ENCODE data around the gene IQCH.

Gene IQCH

GRCh38 chr15:67542420-67543347, 288.1 kb downstream of the IQCH start, which contains the start of gene MAP2K5:
TSS of gene MAP2K5 (plus strand) at chr15:67542703. CDS start at chr15:67543336, 633 bp downstream.
- peak; percentile 68 to 71 for ATAC-seq

GRCh38 chr15:67543348-67543718, 288.7 kb downstream of the IQCH start:
- no peak for ATAC-seq

GRCh38 chr15:67544475-67544874, 289.9 kb downstream of the IQCH start:
- no peak for ATAC-seq

GRCh38 chr15:67545864-67546263, 291.3 kb downstream of the IQCH start:
- no peak for ATAC-seq

GRCh38 chr15:67547064-67547463, 292.5 kb downstream of the IQCH start:
- no peak for ATAC-seq

- no peak for ATAC-seq
Measured at GRCh38 chr15:67547836-67548235, 293.2 kb downstream of the IQCH start.

- ATAC-seq: no peak
Measured at GRCh38 chr15:67548236-67548852, 293.8 kb downstream of the IQCH start.

GRCh38 chr15:67548862-67549651, 294.5 kb downstream of the IQCH start:
- no peak for ATAC-seq

- ATAC-seq: no peak
Measured at GRCh38 chr15:67549736-67550135, 295.1 kb downstream of the IQCH start.

- no peak for ATAC-seq
Measured at GRCh38 chr15:67550522-67550921, 295.9 kb downstream of the IQCH start.

GRCh38 chr15:67551207-67551743, 296.7 kb downstream of the IQCH start:
- ATAC-seq: no peak
